ENCODE data around the gene PDHX.

Gene PDHX

DNA sequence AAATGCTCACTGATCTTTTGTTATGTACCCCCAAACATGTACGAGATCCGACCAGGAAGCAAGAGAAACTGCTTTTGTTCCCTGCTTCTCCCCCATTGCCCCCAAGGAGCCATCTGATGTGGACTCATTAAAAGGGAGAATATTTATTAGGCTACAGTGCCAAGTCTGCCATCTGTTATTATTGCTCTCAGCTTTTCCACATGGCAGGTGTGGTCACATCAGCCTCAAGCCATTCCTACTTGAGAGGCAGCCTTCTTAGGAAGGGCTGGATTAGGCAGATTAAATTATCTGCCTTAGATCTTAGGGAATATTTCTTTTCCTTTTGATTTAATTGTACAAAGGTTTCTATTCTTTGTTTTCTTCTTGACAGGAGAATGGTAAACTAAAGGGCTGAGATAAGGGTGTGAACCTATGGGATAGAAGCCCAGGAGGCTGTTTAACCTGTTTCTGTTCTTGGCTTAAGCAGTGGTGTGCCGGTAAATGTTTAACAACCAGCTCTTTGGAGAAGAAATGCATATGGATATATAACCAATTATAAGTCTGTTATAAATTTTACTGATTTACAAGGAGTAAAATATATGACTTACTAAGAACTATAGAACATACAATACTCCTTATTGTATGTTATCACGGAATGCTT, 88.8 kb downstream of the PDHX start:
- no peak overlapping the region for H3K4me3 ChIP-seq (ENCODE audit: low read depth, low read length)
- TF ChIP-seq, protein P1, sequence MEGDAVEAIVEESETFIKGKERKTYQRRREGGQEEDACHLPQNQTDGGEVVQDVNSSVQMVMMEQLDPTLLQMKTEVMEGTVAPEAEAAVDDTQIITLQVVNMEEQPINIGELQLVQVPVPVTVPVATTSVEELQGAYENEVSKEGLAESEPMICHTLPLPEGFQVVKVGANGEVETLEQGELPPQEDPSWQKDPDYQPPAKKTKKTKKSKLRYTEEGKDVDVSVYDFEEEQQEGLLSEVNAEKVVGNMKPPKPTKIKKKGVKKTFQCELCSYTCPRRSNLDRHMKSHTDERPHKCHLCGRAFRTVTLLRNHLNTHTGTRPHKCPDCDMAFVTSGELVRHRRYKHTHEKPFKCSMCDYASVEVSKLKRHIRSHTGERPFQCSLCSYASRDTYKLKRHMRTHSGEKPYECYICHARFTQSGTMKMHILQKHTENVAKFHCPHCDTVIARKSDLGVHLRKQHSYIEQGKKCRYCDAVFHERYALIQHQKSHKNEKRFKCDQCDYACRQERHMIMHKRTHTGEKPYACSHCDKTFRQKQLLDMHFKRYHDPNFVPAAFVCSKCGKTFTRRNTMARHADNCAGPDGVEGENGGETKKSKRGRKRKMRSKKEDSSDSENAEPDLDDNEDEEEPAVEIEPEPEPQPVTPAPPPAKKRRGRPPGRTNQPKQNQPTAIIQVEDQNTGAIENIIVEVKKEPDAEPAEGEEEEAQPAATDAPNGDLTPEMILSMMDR (IDR thresholded peaks at IDR 0.05; ENCODE audit: insufficient read depth, low read length, missing control alignments), result no peak
- CTCF ChIA-PET, result interaction anchor here (0.6 to 0.9 kb wide), 2 partner anchors 11 to 328 kb away, joined by 3 read pairs; no protein-coding TSS in a partner anchor
- POLR2A ChIA-PET, result no interaction called here
- DNase-seq (ENCODE audit: low read depth, low spot score), result no peak

DNA sequence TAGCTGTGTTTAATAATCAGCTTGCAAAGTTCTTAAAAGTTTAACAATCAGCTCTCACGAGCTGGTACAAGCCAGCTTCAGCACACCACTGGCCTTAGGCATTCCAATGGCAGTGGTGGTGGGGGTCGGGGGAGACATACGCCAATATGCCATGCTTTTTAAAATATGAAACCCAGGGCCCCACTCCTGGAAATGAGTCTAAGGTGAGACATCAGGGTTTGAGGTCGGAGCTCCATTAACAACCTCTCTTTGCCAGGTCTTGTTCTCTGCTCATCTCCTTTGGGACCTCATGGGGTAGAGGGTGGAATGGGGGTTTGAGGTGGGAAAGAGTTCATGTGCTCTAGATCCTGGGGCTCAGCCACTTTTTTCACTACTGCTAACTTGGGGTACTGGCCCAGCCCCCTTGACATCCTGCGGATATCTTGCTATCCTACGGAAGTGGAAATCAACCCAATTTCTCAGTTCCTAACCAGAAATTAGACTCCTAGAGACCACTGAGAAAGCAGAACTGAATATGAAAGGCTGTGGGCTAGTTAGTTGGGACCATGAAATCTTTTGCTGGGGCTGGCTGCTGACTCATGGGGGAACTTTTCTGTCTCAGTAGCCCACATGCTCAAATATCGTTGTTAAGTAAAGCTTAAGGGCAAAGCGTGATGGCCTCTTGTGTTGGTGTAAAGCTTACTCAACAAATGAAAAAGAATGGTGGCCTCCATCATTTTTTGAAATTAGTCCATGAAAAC, 90.1 kb downstream of the PDHX start:
- CTCF ChIA-PET, result interaction anchor here (0.9 to 2.0 kb wide), 4 partner anchors 9 to 385 kb away, joined by 3 to 5 read pairs (median 4); no protein-coding TSS in a partner anchor
- no peak for DNase-seq (ENCODE audit: low read depth, low spot score)
- H3K4me3 ChIP-seq (ENCODE audit: low read depth, low read length), result no peak overlapping the region
- TF ChIP-seq, protein P1 (IDR thresholded peaks at IDR 0.05; ENCODE audit: insufficient read depth, low read length, missing control alignments), result no peak
- POLR2A ChIA-PET, result no interaction called here

DNA sequence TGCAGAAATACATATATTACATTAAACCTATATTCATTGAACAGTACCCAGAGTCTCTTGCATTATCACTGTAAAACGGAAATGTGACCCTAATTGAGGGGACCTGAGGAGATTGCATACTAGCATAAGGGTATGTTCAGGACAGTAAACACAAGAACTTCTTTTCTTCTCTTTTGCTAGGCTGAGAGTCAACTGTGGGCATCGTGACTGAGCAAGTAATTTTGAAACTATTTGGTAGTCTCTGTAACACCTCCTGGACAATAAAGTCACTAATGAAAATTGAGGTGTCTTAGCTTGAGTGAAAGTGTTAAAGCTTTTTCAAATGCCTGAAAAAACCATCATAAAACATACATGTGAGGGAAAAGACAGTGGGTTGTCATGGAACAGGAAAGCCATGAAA, 90.9 kb downstream of the PDHX start:
- TF ChIP-seq, protein P1 (IDR thresholded peaks at IDR 0.05; ENCODE audit: insufficient read depth, low read length, missing control alignments), result no peak
- CTCF ChIA-PET, result interaction anchor here (1.3 to 2.0 kb wide), 4 partner anchors 10 to 21 kb away, joined by 3 to 6 read pairs (median 4); no protein-coding TSS in a partner anchor
- POLR2A ChIA-PET, result no interaction called here
- no peak for DNase-seq (ENCODE audit: low read depth, low spot score)
- no peak overlapping the region for H3K4me3 ChIP-seq (ENCODE audit: low read depth, low read length)

DNA sequence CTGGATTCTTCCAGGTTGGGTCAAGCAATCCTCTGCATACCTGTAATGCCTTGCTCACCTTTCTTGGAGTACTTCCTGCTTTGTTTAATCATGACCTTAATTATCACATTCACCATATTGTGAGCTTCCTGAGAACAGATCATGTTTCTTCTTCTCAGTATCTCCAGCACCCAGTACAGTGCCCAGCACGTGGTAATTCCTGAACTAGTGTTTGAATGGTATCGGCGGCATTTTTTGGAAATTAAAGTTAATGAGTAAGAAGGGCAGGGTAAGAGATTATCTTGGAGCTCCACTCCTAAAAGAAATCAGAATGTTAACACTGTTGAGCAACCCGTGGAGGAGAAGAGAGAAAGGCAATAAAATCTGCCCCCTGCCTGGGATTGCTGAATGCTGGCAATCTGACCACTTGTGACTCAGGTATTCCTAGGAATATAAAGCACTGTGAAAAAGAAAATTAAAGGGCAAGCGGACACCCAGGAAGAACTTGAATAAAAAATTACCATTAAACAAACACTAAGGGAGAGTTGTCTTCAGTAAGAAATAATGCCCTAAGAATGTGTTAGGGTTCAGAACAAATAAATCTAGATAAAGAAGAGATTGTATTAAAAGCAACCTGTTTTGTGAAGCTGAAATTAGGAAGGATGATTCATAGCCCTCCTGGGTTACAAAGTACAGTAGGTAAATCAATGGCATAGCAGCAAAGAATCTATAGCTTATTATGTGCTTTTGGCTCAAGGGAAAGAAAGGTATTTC, 92.9 kb downstream of the PDHX start:
- DNase-seq (ENCODE audit: low read depth, low spot score), result no peak
- CTCF ChIA-PET, result interaction anchor here (0.5 to 2.0 kb wide), 7 partner anchors 9 to 385 kb away, joined by 3 to 6 read pairs (median 4); no protein-coding TSS in a partner anchor
- TF ChIP-seq, protein P1 (IDR thresholded peaks at IDR 0.05; ENCODE audit: insufficient read depth, low read length, missing control alignments), result no peak
- POLR2A ChIA-PET, result interaction anchor here (0.5 kb wide), 1 partner anchor 396 kb away, joined by 3 read pairs; no protein-coding TSS in a partner anchor
- H3K4me3 ChIP-seq (ENCODE audit: low read depth, low read length), result no peak overlapping the region

DNA sequence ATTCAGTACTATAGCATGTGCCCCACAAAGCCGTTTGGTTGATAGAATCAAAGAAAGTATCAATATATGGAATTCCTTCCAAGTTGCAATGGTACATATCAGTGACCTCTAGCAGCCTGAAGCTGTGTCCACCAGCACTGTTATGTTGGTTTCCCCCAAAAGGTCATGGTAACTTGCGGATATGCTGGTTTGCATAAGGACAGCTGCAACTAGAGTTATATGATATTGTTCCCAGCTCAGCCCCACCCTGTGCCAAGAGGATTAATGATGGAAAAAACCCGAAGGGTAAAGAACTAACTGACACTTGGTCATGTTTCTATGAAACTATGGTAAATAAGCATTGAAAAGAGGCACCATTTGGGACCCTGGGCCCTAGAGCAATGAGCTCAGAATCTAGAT, 93.5 kb downstream of the PDHX start:
- no peak overlapping the region for H3K4me3 ChIP-seq (ENCODE audit: low read depth, low read length)
- ChIA-PET POLR2A (no interaction called here), CTCF (interaction anchor here (0.5 to 2.0 kb wide), 7 partner anchors 9 to 385 kb away, joined by 3 to 6 read pairs (median 4); no protein-coding TSS in a partner anchor)
- TF ChIP-seq, protein P1 (IDR thresholded peaks at IDR 0.05; ENCODE audit: insufficient read depth, low read length, missing control alignments), result no peak
- no peak for DNase-seq (ENCODE audit: low read depth, low spot score)
